GM23248 (cell line): ENCODE measurements around the gene PLD1. TPM values are rescaled to one million over a fixed set of nuclear protein-coding genes. Genes with fewer than 3 reads are reported as not detected.
A peak's percentile ranks its signal among the peaks of the same experiment; 100 is the strongest.
"Not testable (repeated sequence)": the region's sequence is repeated elsewhere in the genome, so short reads cannot be mapped to it uniquely, and the experiment has no call there.

Experiments
- DNase-seq: peaks from one replicate; pipeline ENCODE4 v3.0.0-alpha.2; 2015
- H2AFZ ChIP-seq: fragments of 200-600 bp; sonication (generic); 2 replicates; pipeline ENCODE4 v1.6.1; 2016; ENCODE audit warnings: antibody characterized with exemption
- H3F3A ChIP-seq: fragments of 200-600 bp; sonication (generic); 2 replicates; pipeline ENCODE4 v1.6.1; 2016; ENCODE audit warnings: mild to moderate bottlenecking, antibody characterized with exemption, mixed run types; ENCODE audit not compliant: insufficient read depth
- H3K27ac ChIP-seq: fragments of 200-600 bp; sonication (generic); 2 replicates; pipeline ENCODE4 v1.5.1; 2016; ENCODE audit warnings: mild to moderate bottlenecking
- H3K27me3 ChIP-seq: fragments of 200-600 bp; sonication (generic); replicated peaks from 2 replicates; pipeline ENCODE4 v1.6.1; 2016; ENCODE audit warnings: mild to moderate bottlenecking; ENCODE audit not compliant: insufficient read depth
- H3K36me3 ChIP-seq: fragments of 200-600 bp; sonication (generic); 2 replicates; pipeline ENCODE4 v1.6.1; 2016; ENCODE audit warnings: low read depth, mild to moderate bottlenecking
- H3K4me1 ChIP-seq: fragments of 200-600 bp; sonication (generic); 2 replicates; pipeline ENCODE4 v1.6.1; 2016; ENCODE audit warnings: mild to moderate bottlenecking; ENCODE audit not compliant: insufficient read depth
- H3K4me2 ChIP-seq: fragments of 200-600 bp; sonication (generic); one replicate; pipeline ENCODE4 v1.6.1; 2016; ENCODE audit warnings: mild to moderate bottlenecking; ENCODE audit not compliant: unreplicated experiment
- H3K4me3 ChIP-seq: fragments of 200-600 bp; sonication (generic); 2 replicates; pipeline ENCODE4 v1.5.1; 2016; ENCODE audit warnings: mild to moderate bottlenecking
- H3K79me2 ChIP-seq: fragments of 200-600 bp; sonication (generic); 2 replicates; pipeline ENCODE4 v1.6.1; 2016; ENCODE audit warnings: mild to moderate bottlenecking; ENCODE audit not compliant: insufficient read depth
- H3K9ac ChIP-seq: fragments of 200-600 bp; sonication (generic); 2 replicates; pipeline ENCODE4 v1.6.1; 2016; ENCODE audit warnings: mild to moderate bottlenecking
- H3K9me2 ChIP-seq: fragments of 200-600 bp; sonication (generic); 2 replicates; pipeline ENCODE4 v1.6.1; 2016; ENCODE audit warnings: mixed run types, mild to moderate bottlenecking, moderate library complexity; ENCODE audit not compliant: insufficient read depth
- H3K9me3 ChIP-seq: fragments of 200-600 bp; sonication (generic); one replicate; pipeline ENCODE4 v1.6.1; 2017; ENCODE audit warnings: low read depth
- H4K20me1 ChIP-seq: fragments of 200-600 bp; sonication (generic); 2 replicates; pipeline ENCODE4 v1.6.0; 2016; ENCODE audit not compliant: insufficient read depth
- EZH2 ChIP-seq: fragments of 200-600 bp; sonication (generic); IDR thresholded peaks from 2 replicates; pipeline ENCODE4 v1.6.1; 2018; ENCODE audit warnings: antibody characterized with exemption, mild to moderate bottlenecking; ENCODE audit not compliant: insufficient read depth, poor library complexity, severe bottlenecking
- EZH2phosphoT487 ChIP-seq: fragments of 200-600 bp; sonication (generic); IDR thresholded peaks from 2 replicates; pipeline ENCODE4 v1.6.1; 2018; ENCODE audit warnings: antibody characterized with exemption, moderate library complexity, mild to moderate bottlenecking, low read depth; ENCODE audit not compliant: insufficient read depth
- WGBS, 2 experiments: methylation state at CpG; one replicate each; pipeline ENCODE4 v1.1.6; 2015 to 2017; ENCODE audit warnings: low lambda C conversion rate in 2 of 2, low coverage in 1 of 2; ENCODE audit errors: missing lambda C conversion rate in 2 of 2; 5-methylcytosine and 5-hydroxymethylcytosine counted together
- in situ Hi-C: fragments of 300-500 bp; cut with MboI; formaldehyde crosslinking; loops from 2 replicates; pipeline ENCODE4 v1.15.0; 2020
- polyA plus RNA-seq: library from polyadenylated mRNA; unstranded; fragments of >200 nt; fragmentation: Nextera tagmentation; extraction: Ambion mirVana; gene quantifications from 2 replicates; pipeline ENCODE4 v1.2.1, GENCODE V29; 2016
- total RNA-seq: library from RNA; depleted of rRNA; stranded (reverse); fragments of >200 nt; shearing (Covaris generic); gene quantifications from 2 replicates; pipeline ENCODE4 v1.2.3, GENCODE V29; 2014

Gene PLD1
- total and polyA plus RNA-seq, 2 experiments from 2014 or later: 3.0 to 4.6 TPM

GRCh38 chr3:171817074-171817800, 7.0 kb upstream of the PLD1 start:
- Histone ChIP-seq H3K9ac (no peak overlapping the region), H4K20me1 (no peaks in the 10 kb centered on the region), H3K9me2 (no peaks in the 10 kb centered on the region), H3K4me2 (no peak overlapping the region), H3K27ac (no peak overlapping the region), H3F3A (peaks cover 10% of the 10 kb centered on the region), H3K27me3 (no peaks in the 10 kb centered on the region), H2AFZ (no peak overlapping the region), H3K4me1 (peaks cover 10% of the 10 kb centered on the region), H3K36me3 (no peaks in the 10 kb centered on the region), H3K79me2 (no peaks in the 10 kb centered on the region), H3K4me3 (no peak overlapping the region), H3K9me3 (no peaks in the 10 kb centered on the region)
- TF ChIP-seq EZH2phosphoT487: no peak
- TF ChIP-seq EZH2: no peak
- whole genome bisulfite sequencing, 2 experiments: 90 to 91% methylated on average over 4 of the region's 4 CpGs
- no peak for DNase-seq
- in situ Hi-C loops: no loop called here

GRCh38 chr3:171815973-171816595, 5.8 kb upstream of the PLD1 start:
- 23 to 28% methylated on average over 2 of the region's 2 CpGs for WGBS, 2 experiments
- Histone ChIP-seq H3F3A (peaks cover 19% of the 10 kb centered on the region), H3K9ac (no peak overlapping the region), H2AFZ (no peak overlapping the region), H3K27ac (no peak overlapping the region), H3K4me1 (peaks cover 19% of the 10 kb centered on the region), H3K4me3 (no peak overlapping the region), H3K9me3 (no peaks in the 10 kb centered on the region), H3K36me3 (no peaks in the 10 kb centered on the region), H3K27me3 (no peaks in the 10 kb centered on the region), H3K79me2 (no peaks in the 10 kb centered on the region), H3K4me2 (no peak overlapping the region), H4K20me1 (no peaks in the 10 kb centered on the region), H3K9me2 (no peaks in the 10 kb centered on the region)
- no peak for DNase-seq
- TF ChIP-seq EZH2phosphoT487: no peak
- TF ChIP-seq EZH2: no peak
- in situ Hi-C loops: no loop called here

GRCh38 chr3:171814662-171815061, 4.4 kb upstream of the PLD1 start:
- H3K4me1 ChIP-seq: peaks cover 24% of the 10 kb centered on the region
- H3K27me3 ChIP-seq, H2AFZ ChIP-seq, H4K20me1 ChIP-seq, H3K4me2 ChIP-seq, H3K79me2 ChIP-seq, in situ Hi-C loops, H3K36me3 ChIP-seq, DNase-seq, H3K9me3 ChIP-seq, H3K27ac ChIP-seq, H3K9me2 ChIP-seq, H3K9ac ChIP-seq, H3K4me3 ChIP-seq: not testable (repeated sequence)
- peaks cover 25% of the 10 kb centered on the region for H3F3A ChIP-seq
- 98% methylated on average over 6 of the region's 6 CpGs for WGBS, 2 experiments

- in situ Hi-C loops: no loop called here
- no peak overlapping the region for H3K4me3 ChIP-seq
- H3K27ac ChIP-seq: no peak overlapping the region
- H3K9me3 ChIP-seq: no peaks in the 10 kb centered on the region
- H3K4me1 ChIP-seq: peaks cover 29% of the 10 kb centered on the region
- DNase-seq: peak; percentile 48
- no peaks in the 10 kb centered on the region for H3K36me3 ChIP-seq
- H3F3A ChIP-seq: peaks cover 30% of the 10 kb centered on the region
- H3K27me3 ChIP-seq: no peaks in the 10 kb centered on the region
- no peaks in the 10 kb centered on the region for H4K20me1 ChIP-seq
- H3K4me2 ChIP-seq: peak overlapping the region; percentile 2
- H3K9me2 ChIP-seq: no peaks in the 10 kb centered on the region
- H2AFZ ChIP-seq: no peak overlapping the region
- 53% methylated on average over 4 of the region's 4 CpGs for WGBS, 2 experiments
- no peaks in the 10 kb centered on the region for H3K79me2 ChIP-seq
- TF ChIP-seq EZH2phosphoT487 (no peak), EZH2 (no peak)
- H3K9ac ChIP-seq: no peak overlapping the region
Observed at GRCh38 chr3:171813897-171814460, 3.7 kb upstream of the PLD1 start.
